ENCODE measurements around the gene CDK5RAP3. TPM values are rescaled to one million over a fixed set of nuclear protein-coding genes. Genes with fewer than 3 reads are reported as not detected.
A peak's percentile ranks its signal among the peaks of the same experiment; 100 is the strongest.

The CDK5RAP3 gene
- total RNA-seq, 1 donor: 50.3 TPM

DNA sequence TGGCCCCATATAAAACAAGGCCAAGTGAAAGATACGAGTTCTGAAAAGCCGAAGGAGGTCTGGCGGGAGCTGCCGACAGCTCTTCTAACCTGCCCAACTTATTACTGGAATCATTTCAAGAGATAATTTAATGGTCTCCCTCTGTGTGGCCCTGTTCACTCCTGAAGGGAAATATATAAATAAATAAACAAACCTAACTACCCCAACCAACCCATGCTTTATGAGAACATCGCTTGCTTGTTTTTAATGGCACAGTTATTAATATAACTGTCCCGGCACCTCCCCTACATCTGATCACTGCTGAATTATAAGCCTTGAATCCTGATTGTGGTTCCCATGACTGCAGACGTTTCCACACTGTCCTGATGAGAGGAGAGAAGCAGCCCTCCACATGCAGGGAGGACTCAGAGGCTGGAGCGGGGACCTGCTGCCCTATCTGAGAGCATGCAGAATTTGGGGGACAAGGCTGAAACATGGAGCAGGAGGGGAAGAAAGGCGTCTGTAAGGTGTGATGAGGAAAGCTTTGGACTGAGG, 22.2 kb downstream of the CDK5RAP3 start:
- H3K79me2 ChIP-seq (ENCODE audit: insufficient read depth, low read length): no peaks in the 10 kb centered on the region
- peaks cover 4% of the 10 kb centered on the region for H3K27me3 ChIP-seq (ENCODE audit: insufficient read depth, low read length)
- no peak overlapping the region for H3K4me3 ChIP-seq (ENCODE audit: insufficient read depth, low read length)
- no peak overlapping the region for H2AFZ ChIP-seq (ENCODE audit: low read length)
- peak; percentile 34 for DNase-seq (ENCODE audit: insufficient read length, low spot score, missing footprints)
- H3K27ac ChIP-seq (ENCODE audit: low read depth, low read length): no peak overlapping the region
- H3K9me3 ChIP-seq (ENCODE audit: low read depth, low read length): no peaks in the 10 kb centered on the region
- H3K4me2 ChIP-seq (ENCODE audit: insufficient read depth, low read length): no peak overlapping the region
- TF ChIP-seq, protein P1, sequence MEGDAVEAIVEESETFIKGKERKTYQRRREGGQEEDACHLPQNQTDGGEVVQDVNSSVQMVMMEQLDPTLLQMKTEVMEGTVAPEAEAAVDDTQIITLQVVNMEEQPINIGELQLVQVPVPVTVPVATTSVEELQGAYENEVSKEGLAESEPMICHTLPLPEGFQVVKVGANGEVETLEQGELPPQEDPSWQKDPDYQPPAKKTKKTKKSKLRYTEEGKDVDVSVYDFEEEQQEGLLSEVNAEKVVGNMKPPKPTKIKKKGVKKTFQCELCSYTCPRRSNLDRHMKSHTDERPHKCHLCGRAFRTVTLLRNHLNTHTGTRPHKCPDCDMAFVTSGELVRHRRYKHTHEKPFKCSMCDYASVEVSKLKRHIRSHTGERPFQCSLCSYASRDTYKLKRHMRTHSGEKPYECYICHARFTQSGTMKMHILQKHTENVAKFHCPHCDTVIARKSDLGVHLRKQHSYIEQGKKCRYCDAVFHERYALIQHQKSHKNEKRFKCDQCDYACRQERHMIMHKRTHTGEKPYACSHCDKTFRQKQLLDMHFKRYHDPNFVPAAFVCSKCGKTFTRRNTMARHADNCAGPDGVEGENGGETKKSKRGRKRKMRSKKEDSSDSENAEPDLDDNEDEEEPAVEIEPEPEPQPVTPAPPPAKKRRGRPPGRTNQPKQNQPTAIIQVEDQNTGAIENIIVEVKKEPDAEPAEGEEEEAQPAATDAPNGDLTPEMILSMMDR (IDR thresholded peaks at IDR 0.05; ENCODE audit: extremely low read depth, low read depth, low read length): no peak
- no peaks in the 10 kb centered on the region for H3K4me1 ChIP-seq (ENCODE audit: insufficient read depth, low read length)
- no peaks in the 10 kb centered on the region for H3K36me3 ChIP-seq (ENCODE audit: insufficient read depth, low read length)
- no peaks in the 10 kb centered on the region for H4K20me1 ChIP-seq (ENCODE audit: insufficient read depth, low read length)

GRCh38 chr17:47993964-47994363, 23.1 kb downstream of the CDK5RAP3 start:
- H3K36me3 ChIP-seq (ENCODE audit: insufficient read depth, low read length): no peaks in the 10 kb centered on the region
- no peak for DNase-seq (ENCODE audit: insufficient read length, low spot score, missing footprints)
- no peak overlapping the region for H2AFZ ChIP-seq (ENCODE audit: low read length)
- no peak overlapping the region for H3K27ac ChIP-seq (ENCODE audit: low read depth, low read length)
- H3K79me2 ChIP-seq (ENCODE audit: insufficient read depth, low read length): no peaks in the 10 kb centered on the region
- H3K4me1 ChIP-seq (ENCODE audit: insufficient read depth, low read length): no peaks in the 10 kb centered on the region
- H3K4me3 ChIP-seq (ENCODE audit: insufficient read depth, low read length): no peak overlapping the region
- peaks cover 4% of the 10 kb centered on the region for H3K27me3 ChIP-seq (ENCODE audit: insufficient read depth, low read length)
- H3K4me2 ChIP-seq (ENCODE audit: insufficient read depth, low read length): no peak overlapping the region
- no peaks in the 10 kb centered on the region for H3K9me3 ChIP-seq (ENCODE audit: low read depth, low read length)
- no peaks in the 10 kb centered on the region for H4K20me1 ChIP-seq (ENCODE audit: insufficient read depth, low read length)
- TF ChIP-seq, protein P1 (IDR thresholded peaks at IDR 0.05; ENCODE audit: extremely low read depth, low read depth, low read length): no peak

DNA sequence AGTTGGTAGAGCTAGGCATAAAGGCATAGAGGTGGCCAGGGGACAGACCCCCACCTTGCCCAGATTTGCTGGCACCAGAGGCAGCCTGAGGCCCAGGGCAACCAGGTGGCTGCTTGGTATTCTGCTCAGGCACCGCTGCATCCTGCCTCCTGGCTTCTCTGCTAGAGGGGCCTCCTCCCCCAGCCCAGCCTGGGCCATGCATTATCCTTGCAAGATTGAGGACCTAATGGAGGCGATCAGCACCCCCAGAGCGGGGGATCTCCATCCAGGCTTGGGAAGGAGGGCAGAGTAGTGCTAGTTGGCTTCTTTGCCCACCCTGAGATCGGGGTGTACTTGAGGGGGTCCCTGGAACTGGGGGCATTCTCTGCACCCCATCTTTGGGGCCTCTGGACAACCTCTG, 23.8 kb downstream of the CDK5RAP3 start:
- no peaks in the 10 kb centered on the region for H3K9me3 ChIP-seq (ENCODE audit: low read depth, low read length)
- peaks cover 1% of the 10 kb centered on the region for H3K4me1 ChIP-seq (ENCODE audit: insufficient read depth, low read length)
- no peaks in the 10 kb centered on the region for H3K36me3 ChIP-seq (ENCODE audit: insufficient read depth, low read length)
- no peak overlapping the region for H3K4me2 ChIP-seq (ENCODE audit: insufficient read depth, low read length)
- H2AFZ ChIP-seq (ENCODE audit: low read length): no peak overlapping the region
- H3K27ac ChIP-seq (ENCODE audit: low read depth, low read length): no peak overlapping the region
- DNase-seq (ENCODE audit: insufficient read length, low spot score, missing footprints): no peak
- H3K79me2 ChIP-seq (ENCODE audit: insufficient read depth, low read length): no peaks in the 10 kb centered on the region
- TF ChIP-seq, protein P1 (IDR thresholded peaks at IDR 0.05; ENCODE audit: extremely low read depth, low read depth, low read length): no peak
- peaks cover 4% of the 10 kb centered on the region for H3K27me3 ChIP-seq (ENCODE audit: insufficient read depth, low read length)
- H3K4me3 ChIP-seq (ENCODE audit: insufficient read depth, low read length): no peak overlapping the region
- H4K20me1 ChIP-seq (ENCODE audit: insufficient read depth, low read length): no peaks in the 10 kb centered on the region

GRCh38 chr17:47995241-47995935, 24.5 kb downstream of the CDK5RAP3 start:
- Histone ChIP-seq H3K79me2 (ENCODE audit: insufficient read depth, low read length) (no peaks in the 10 kb centered on the region), H3K9me3 (ENCODE audit: low read depth, low read length) (no peaks in the 10 kb centered on the region), H3K4me2 (ENCODE audit: insufficient read depth, low read length) (no peak overlapping the region), H3K27me3 (ENCODE audit: insufficient read depth, low read length) (peaks cover 4% of the 10 kb centered on the region), H3K4me1 (ENCODE audit: insufficient read depth, low read length) (peaks cover 5% of the 10 kb centered on the region), H3K36me3 (ENCODE audit: insufficient read depth, low read length) (no peaks in the 10 kb centered on the region), H4K20me1 (ENCODE audit: insufficient read depth, low read length) (no peaks in the 10 kb centered on the region), H3K27ac (ENCODE audit: low read depth, low read length) (no peak overlapping the region), H3K4me3 (ENCODE audit: insufficient read depth, low read length) (no peak overlapping the region), H2AFZ (ENCODE audit: low read length) (no peak overlapping the region)
- TF ChIP-seq, protein P1 (IDR thresholded peaks at IDR 0.05; ENCODE audit: extremely low read depth, low read depth, low read length): no peak
- DNase-seq (ENCODE audit: insufficient read length, low spot score, missing footprints): peak; percentile 58
